ENCODE measurements around the gene TXNDC15.

The TXNDC15 gene

DNA sequence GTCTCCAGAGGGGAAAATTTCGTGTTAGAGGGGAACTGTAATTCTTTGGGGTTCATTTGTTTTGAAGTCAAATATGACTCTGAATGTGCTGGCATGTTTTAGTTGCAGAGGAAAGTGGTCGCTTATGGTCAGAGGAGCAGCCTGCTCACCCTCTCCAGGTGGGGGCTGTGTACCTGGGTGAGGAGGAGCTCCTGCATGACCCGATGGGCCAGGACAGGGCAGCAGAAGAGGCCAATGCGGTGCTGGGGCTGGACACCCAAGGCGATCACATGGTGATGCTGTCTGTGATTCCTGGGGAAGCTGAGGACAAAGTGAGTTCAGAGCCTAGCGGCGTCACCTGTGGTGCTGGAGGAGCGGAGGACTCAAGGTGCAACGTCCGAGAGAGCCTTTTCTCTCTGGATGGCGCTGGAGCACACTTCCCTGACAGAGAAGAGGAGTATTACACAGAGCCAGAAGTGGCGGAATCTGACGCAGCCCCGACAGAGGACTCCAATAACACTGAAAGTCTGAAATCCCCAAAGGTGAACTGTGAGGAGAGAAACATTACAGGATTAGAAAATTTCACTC, 13.5 kb downstream of the TXNDC15 start:
- TF ChIP-seq, protein P1, sequence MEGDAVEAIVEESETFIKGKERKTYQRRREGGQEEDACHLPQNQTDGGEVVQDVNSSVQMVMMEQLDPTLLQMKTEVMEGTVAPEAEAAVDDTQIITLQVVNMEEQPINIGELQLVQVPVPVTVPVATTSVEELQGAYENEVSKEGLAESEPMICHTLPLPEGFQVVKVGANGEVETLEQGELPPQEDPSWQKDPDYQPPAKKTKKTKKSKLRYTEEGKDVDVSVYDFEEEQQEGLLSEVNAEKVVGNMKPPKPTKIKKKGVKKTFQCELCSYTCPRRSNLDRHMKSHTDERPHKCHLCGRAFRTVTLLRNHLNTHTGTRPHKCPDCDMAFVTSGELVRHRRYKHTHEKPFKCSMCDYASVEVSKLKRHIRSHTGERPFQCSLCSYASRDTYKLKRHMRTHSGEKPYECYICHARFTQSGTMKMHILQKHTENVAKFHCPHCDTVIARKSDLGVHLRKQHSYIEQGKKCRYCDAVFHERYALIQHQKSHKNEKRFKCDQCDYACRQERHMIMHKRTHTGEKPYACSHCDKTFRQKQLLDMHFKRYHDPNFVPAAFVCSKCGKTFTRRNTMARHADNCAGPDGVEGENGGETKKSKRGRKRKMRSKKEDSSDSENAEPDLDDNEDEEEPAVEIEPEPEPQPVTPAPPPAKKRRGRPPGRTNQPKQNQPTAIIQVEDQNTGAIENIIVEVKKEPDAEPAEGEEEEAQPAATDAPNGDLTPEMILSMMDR (IDR thresholded peaks at IDR 0.05; ENCODE audit: borderline replicate concordance, insufficient read depth, low read depth, low read length), result no peak
- no peak overlapping the region for H3K4me3 ChIP-seq (ENCODE audit: low read depth, low read length)

DNA sequence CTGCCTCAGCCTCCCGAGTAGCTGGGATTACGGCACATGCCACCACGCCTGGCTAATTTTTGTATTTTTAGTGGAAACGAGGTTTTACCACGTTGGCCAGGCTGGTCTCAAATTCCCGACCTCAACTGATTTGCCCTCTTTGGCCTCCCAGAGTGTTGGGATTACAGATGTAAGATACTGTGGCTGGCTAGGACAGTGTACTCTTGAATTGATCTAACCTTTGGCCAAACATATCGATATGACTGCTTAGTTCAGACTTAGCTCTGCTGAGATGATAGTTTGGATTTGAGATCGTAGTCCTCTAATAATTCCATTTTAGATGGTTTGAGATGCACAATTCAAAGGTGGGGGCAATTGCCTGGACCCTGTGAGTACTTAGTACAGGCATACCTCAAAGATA, 15.2 kb downstream of the TXNDC15 start:
- no peak overlapping the region for H3K4me3 ChIP-seq (ENCODE audit: low read depth, low read length)
- TF ChIP-seq, protein P1 (IDR thresholded peaks at IDR 0.05; ENCODE audit: borderline replicate concordance, insufficient read depth, low read depth, low read length), result no peak

DNA sequence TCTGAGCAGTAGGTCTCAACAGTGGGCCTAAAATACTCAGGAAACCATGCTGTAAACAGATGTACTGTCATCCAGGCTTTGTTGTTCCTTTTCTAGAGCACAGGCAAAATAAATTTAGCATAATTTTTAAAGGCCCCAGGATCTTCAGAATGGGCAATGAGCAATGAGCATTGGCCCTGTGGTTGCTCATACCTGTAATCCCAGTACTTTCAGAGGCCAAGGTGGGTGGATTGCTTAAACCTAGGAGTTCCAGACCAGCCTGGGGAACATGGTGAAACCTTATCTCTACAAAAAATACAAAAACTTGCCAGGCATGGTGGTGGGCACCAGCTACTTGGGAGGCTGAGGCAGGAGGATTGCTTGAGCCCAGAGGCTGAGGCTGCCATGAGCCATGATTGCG, 17.3 kb downstream of the TXNDC15 start:
- no peak overlapping the region for H3K4me3 ChIP-seq (ENCODE audit: low read depth, low read length)
- TF ChIP-seq, protein P1 (IDR thresholded peaks at IDR 0.05; ENCODE audit: borderline replicate concordance, insufficient read depth, low read depth, low read length), result no peak

DNA sequence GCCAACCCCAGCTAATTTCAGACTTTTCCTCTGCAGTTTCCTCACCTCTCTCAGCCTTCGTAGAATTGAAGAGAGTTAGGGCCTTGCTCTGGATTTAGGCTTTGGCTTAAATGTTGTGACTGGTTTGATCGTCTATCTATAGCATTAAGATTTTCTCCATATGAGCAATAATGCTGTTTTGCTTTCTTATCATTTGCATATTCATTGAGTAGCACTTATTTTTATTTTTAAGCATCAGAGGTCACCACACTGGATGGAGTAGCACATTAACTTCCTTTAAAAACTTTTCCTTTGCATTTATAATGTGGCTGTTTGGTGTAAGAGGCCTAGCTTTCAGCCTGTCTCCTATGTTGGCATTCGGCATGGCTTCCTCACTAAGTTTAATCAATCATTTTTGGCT, 18.1 kb downstream of the TXNDC15 start:
- TF ChIP-seq, protein P1 (IDR thresholded peaks at IDR 0.05; ENCODE audit: borderline replicate concordance, insufficient read depth, low read depth, low read length), result no peak
- H3K4me3 ChIP-seq (ENCODE audit: low read depth, low read length), result no peak overlapping the region

DNA sequence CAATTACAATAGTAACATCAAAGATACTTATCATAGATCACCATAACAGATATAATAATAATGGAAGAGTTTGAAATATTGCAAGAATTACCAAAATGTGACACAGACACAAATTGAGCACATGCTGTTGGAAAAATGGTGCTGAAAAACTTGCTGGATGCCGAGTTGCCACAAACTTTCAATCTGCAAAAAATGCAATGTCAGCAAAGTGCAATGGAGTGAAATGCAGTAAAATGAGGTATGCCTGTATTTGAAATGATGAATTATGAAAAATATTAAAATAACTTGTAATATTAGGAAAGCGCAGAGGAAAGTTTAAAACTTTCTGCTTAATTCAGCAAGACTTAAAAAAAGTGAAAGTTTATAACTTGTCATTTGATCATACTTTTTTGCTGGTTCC, 18.8 kb downstream of the TXNDC15 start:
- no peak overlapping the region for H3K4me3 ChIP-seq (ENCODE audit: low read depth, low read length)
- TF ChIP-seq, protein P1 (IDR thresholded peaks at IDR 0.05; ENCODE audit: borderline replicate concordance, insufficient read depth, low read depth, low read length), result no peak

DNA sequence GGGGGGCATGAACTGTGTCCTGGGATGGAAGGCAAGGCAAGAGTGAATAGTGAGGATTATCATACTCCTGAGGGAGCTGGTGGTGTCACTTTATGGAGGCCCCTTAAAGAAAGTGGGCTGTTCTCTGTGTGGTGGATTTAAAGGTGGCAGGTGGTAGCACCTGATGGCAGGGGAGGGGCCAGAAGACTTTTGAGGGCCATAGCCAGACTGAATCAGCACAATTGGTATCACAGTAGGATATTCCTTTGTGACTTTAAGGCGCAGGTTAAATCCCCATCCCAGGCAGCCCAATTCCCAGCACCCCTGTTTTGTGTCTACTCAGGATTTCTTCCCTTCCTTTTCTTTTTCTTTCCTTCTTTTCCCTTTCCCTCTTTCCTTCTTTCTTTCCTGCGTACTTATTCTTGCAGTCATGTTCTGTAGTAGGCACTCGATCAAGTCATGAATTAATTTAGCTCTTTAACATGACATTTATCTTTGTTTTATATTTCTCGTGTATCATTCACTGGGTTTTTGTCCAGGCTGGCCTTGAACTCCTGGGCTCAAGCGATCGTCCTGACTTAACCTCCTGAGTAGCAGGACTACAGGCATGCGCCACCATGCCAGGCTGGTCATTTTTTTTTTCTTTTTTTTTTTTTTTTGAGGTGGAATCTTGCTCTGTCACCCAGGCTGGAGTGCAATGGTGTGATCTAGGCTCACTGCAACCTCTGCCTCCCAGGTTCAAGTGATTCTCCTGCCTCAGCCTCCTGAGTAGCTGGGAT, 19.8 kb downstream of the TXNDC15 start:
- TF ChIP-seq, protein P1 (IDR thresholded peaks at IDR 0.05; ENCODE audit: borderline replicate concordance, insufficient read depth, low read depth, low read length), result no peak
- no peak overlapping the region for H3K4me3 ChIP-seq (ENCODE audit: low read depth, low read length)

All from GM12875 (cell line).